HG02623 (cell line): ENCODE data around the gene PFN1.

Source experiments
- ATAC-seq: cut with Tn5 transposase; IDR thresholded peaks from one replicate; pipeline ENCODE4 v1.9.1; 2021; ENCODE audit warnings: moderate library complexity; ENCODE audit not compliant: unreplicated experiment

PFN1 gene

DNA sequence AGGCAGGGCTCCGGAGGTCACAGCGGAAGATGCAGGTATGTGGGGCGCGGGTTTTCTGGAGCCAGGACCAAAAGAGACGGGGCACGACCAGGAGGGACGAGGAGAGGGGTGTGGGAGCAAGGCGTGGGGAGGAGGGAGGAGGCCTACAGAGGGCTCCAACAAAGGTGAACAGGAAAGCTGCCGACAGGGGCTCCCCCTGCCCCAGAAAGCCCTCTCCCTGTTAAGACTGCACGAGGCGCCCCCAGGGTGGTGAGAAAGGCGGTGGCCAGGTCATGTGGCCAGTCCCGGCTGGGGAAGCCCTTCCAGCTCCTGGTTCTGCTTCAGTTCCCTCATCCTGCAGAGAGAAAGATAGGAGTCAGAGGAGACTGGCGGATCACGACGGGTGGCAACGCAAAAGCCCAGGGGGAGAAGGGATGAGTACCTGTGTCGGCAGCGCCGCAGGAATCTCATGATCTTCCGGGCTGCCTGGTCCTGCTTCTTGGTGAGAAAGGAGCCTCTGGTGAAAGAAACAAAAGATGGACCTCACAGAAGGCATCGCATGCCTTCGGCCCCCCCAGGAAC, 20.2 kb upstream of the PFN1 start:
- no peak for ATAC-seq

DNA sequence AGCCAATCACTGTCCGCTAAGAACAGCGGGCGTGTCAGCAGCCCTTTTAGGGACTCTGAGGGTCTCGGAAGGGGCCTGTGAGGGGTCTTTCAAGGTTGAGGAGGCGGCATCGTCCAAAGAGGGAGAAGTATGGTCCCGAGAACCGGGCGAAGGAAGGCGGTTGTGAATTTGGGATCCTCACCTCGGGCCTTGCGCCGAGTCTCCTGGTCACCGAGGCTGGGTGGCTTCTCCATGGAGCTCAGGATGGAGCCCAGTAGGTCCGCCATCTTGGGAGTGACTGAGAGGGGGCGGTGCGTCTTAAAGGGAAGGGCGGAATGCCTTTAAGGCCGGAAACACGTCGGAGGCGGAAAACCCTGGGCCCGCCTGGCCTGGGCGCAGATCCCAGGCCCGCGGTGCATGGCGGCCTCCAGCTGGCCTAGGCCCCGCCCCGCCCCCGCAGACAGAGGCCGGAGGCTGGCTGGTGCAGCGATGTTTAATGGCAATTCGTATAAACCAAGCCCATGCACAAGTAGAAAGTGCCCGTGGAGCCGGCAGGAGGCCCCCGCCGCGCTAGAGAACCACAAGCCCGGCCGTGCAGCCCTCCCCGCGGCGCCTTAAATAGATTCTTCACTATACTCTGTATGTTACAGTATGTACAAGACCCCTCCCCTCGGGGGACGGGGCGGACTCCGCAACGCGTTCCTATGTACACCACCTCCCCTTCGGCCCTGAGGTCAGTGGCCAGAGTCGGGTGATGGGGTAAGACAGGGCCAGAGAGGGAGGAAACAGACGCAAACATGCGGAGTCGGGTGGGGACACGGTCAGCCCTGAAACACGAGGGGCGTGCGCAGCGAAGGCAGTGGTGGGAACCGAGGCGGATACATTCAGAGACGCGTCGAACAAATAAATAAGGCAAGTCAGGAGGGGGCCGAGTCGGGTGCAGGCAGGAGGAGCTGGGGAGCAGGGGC, 19.5 kb upstream of the PFN1 start, which contains the start of gene SPAG7:
Gene SPAG7 (minus strand): TSS at position 279 of the 947 bp plus-strand sequence. CDS start 13 bp downstream, at position 266.
- ATAC-seq: peak; percentile 50

DNA sequence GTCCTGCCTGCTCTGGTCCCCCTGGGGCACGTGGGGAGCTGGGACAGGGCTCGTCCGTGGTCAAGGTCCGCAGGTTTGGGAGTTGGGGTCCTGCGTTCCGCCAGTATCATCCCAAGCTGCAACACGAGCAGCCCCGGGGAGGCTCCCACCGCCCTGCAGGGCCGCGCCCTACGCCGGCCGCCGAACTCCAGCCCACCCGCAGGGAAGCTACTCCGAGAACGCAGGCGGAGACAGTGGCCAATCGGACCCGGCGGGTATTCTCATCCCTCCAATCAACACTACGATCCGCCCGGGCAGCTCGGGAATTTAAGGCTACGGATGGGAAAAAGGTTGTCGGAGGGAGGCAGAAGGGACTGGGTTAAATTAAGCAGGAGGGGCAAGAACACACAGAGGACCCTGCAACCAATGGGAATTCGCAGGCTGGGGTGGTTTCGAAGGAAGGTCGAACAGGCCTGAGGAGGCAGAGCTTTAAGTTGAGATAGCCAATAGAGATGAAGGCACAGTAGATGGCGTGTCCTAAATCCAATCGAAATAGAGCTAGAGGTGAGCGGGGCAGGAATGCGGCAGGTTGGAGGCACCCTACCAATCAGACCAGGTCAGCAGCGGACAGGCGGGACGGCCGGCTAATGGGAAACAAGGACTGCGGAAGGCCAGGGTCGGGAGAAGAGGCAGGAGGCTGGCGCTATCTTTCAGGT, 18.7 kb upstream of the PFN1 start:
- peak; percentile 74 for ATAC-seq

DNA sequence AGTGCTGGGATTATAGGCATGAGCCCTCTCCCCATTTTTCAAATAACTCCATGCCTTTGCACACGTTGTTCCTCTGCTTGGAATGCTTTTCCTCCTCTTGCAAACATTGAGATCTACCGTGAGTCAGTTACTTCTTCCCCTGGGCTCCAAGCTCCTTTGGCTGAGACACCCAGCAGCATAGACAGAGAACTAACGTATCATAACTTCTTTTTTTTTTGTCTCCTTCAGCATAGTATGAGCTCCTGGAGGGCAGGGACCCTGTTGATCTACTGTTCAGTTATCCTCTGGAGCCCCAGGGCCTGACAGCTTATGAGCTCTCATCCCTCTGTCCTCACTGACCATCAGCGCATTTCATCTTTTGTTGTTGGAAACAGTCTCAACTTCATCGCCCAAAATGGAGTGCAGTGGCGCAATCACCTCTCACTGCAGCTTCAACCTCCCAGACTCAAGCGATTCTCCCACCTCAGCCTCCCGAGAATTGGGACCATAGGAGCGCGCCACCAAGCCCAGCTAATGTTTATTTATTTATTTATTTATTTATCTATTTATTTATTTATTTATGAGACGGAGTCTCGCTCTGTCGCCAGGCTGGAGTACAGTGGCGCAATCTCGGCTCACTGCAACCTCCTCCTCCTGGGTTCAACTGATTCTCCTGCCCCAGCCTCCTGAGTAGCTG, 17.1 kb upstream of the PFN1 start:
- ATAC-seq: no peak

DNA sequence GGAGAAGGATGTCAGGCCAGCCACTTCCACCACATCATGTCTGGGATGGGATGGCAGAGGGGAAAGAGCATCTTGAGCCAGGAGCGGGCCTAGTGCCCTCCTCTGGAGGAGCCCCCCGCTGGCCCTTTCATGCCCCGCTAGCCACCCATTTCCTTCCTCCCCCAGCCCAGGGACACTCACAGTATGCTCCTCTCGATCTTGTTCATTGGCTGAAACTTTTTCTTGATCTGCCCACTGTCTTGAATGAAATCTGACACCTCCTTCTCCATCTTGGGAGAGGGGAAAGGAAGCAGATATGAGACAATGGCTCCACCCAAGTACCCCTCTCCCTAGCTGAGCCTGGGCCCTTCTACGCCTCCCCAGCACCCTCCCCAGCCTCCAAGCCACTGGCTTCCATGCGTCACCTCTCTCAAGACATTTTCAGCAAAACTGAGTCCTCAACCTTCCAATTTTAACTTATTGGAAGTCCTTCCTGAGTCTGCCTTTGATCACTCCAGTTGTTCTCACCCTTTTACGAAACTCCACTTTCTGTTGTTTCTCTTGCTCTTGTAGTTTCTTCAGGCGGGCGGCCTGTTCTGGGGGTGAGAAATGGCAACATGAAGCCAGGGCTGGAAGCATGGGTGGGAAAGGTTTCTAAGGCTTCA, 12.1 kb upstream of the PFN1 start:
- no peak for ATAC-seq

DNA sequence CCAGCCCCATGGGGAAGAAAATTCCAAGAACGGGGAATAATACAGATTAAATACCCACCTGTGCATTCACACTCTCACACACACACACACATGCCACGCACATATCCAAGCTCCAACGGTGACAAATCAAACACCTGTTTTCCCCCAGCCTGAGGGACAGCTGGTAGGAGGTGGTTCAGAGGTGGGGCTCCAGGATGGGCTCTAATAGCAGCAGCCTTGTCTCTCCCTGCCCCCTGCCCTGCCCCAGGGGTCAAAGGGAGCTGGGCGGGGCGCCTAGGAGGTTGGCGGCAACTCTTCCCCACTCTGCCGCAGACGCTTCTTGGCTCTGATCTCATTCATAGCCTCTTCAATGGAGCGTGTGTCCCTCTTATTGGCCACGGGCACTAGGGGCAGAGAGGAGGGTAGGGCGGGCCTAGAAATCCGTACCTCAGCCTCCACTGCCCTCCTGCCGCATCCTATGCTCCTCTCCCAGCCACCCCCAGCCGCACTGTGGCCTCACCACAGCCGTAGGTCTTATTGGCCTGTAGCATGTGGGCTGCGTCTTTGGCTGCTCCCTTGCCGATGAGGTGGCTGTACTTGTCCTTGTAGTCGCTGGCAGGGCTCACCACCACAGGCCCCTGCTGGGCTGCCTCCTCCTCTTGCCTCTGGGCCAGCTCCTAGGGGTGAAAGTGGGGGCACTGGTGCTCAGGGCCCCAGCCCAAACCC, 11.1 kb upstream of the PFN1 start:
- no peak for ATAC-seq

DNA sequence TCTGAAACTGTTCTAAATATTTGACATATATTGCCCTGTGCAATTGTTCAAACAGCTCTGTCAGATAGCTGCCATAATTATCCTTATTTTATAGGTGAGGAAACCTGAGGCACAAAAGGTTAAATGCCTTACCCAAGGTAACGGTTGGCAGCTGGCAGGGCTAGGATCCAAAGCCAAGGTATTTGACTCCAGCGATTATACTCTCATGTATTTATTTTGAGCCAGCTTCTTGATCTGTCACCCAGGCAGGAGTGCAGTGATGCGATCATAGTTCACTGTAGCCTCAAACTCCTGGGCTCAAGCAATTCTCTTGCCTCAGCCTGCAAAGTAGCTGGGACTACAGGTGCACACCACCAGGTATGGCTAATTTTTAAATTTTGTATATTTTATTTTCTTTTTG, 9.8 kb upstream of the PFN1 start:
- ATAC-seq: no peak

DNA sequence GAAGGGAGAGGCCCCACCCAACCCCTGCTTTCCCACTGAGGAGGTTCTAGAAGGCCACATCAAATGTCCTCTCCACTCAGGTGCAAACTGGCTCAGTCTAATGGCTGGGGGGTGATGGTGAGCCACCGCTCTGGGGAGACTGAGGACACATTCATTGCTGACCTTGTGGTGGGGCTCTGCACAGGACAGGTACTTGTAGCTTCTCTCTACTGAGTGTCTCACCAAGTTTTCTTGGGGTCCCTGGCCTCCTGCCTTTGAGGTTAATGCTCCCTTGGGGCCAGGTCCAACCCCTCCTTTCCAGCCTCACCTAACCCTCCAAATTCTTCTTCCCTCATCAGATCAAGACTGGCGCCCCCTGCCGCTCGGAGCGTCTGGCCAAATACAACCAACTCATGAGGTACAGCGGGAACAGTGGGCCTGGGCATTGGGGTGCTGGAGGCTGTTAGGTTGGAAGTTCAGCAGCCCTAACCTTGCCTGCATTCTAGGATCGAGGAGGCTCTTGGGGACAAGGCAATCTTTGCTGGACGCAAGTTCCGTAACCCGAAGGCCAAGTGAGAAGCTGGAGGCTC, 8.2 kb upstream of the PFN1 start:
- no peak for ATAC-seq

DNA sequence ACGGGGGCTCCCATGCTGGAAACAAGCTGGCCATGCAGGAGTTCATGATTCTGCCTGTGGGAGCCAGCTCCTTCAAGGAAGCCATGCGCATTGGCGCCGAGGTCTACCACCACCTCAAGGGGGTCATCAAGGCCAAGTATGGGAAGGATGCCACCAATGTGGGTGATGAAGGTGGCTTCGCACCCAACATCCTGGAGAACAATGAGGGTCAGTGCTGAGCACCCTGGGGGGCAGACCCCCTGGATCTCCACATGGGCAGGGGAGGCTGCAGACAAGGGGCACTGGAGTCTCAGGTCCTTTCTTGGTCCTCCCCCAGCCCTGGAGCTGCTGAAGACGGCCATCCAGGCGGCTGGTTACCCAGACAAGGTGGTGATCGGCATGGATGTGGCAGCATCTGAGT, 6.8 kb upstream of the PFN1 start:
- no peak for ATAC-seq

DNA sequence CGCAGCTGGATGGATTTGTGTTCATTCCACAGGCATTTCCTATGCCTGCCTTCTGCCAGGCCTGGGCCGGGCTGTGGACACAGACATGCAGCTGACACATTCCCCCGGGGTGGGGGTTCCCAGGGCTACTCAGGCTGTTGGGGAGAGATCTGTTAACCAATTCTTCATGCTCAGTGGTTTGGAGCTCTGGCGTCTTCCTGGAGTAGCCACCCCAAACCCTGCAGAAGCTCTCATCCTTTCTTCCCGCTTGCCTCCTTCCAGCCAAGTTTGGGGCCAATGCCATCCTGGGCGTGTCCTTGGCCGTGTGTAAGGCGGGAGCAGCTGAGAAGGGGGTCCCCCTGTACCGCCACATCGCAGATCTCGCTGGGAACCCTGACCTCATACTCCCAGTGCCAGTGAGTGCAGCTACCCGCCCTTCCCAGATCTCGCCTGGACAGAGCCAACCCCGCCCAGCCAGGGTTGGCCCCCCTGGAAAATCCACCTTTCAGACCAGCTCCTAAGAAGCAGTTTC, 5.2 kb upstream of the PFN1 start:
- ATAC-seq: no peak

DNA sequence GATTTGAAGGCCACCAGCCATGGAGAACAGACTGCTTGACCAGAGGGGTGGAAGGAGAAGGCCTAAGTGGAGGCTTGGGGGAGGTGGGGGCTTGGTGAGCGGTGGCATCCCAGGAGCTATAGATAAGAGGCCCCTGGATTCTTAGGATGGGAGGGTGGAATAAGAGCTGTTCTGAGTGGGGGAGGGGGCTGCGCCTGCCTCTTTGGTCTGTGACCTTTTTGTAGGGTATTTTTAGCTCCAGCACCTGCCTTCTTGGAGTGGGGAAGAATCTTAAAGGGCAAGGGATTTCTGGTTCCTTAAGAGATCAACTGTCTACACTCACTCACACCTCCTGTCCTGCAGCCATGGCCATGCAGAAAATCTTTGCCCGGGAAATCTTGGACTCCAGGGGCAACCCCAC, 3.2 kb upstream of the PFN1 start:
- ATAC-seq: no peak

DNA sequence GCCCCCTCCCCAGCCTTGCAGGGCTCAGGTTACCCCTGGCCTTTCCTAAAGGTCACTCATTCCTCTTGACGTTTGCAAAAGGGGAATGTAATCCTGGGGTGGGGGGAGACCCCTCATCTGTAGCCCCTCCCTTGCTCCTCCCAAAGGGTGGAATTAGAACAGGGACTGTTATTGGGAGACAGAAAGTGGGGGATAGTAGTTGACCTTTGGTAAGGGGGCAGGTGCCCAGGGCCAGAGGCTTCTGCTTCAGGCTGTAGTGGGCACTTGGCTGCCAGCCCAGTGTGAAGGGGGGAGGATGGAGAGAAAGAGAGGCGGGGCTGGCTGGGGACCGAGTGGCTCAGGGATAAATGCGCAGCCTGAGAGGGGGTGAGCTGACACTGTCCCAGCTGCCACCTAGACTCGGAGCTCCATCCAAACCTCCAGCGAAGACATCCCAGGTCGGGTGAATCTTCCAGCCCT, 2.4 kb upstream of the PFN1 start, which contains the start of gene ENO3:
Gene ENO3 (plus strand): TSS at position 374 of the 459 bp plus-strand sequence. CDS start 711 bp downstream, outside the sequence.
- no peak for ATAC-seq

DNA sequence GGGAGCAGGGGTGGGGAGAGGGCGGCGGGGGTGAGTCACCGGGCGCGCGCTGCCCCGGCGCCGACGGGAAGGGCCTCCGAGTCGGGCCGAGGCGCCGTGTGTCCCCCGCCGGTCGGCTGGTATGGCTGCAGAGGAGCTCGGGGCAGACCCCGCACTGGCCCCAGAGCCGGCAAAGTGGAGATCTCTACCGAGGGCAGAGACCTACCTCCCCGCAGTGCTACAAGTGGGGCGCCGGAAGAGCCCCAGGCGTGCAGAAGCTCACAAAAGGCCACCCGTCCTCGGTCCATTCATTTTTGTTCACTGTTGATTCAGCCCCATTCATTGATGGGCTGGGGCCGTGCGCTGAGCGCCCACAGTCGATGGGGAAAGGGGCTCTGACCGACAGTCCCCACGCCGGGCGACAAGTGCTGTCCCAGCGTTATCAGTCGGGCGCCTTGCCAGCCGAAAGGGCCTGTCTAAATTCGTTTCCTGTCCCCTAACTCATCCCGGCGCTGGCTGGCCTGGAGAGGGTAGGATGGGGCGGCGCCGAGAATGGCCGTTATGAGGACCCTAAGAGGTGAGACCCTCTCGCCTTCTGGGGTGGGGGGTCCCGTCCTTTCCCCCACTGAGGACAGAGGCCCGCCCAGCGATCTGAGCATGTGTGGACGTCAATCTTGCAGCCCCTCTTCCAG, 1.9 kb upstream of the PFN1 start:
- no peak for ATAC-seq

DNA sequence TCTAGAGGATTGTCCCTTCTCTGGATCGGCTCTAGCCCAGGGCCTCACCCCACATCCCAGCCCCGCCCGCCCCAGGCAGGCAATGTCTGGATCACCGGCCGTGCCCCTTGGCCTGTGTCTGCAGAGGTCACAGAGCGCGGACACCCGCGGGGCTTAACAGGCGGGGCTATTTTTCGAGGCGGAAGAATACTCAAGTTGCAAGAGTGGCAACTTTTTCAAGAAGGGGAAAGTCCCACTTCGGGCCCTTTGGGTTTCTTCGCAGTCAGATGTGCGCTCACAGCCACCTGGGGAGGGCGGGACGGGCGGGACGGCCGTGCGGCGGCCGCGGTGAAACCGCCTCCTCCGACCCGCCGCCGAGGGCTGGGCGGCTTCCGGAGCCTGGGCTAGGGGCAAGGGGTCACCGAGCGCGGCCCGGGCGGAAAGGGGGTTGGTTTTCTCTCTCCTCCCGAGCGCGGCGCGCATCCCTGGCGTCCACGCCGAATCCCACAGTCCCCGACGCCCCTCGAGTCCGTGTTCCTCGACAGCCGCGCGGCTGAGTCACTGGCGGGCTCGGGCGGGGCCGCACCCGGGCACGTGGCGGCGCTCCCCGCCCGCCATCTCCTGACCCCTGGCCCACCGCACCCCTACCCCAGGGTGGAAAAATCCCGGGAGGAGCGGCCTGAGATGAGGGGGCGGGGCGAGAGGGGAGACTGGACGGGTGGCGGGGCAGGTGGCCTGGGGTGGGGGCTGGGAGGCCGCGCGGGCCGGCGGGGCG, 1.2 kb upstream of the PFN1 start:
- peak; percentile 21 for ATAC-seq

DNA sequence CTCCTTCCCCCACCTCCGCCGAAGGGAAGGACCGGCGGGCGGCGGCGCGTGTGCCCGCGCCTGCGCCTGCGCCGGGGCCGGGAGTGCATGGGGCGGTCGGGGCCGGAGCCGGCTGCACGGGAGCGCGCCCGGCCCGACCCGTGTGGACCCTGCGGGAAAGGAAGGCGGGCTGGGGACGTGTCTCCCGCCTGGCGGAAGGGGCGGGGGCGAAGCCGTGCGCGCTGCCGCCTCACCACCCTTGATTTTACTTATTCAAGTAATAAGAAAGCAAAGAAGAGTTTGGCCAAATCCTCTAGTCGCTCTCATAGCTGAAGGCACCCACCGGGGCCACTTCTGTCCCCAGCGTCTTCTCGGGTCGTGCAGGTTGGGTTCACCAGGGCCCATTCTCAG, 596 bp upstream of the PFN1 start:
- peak; percentile 40 for ATAC-seq

DNA sequence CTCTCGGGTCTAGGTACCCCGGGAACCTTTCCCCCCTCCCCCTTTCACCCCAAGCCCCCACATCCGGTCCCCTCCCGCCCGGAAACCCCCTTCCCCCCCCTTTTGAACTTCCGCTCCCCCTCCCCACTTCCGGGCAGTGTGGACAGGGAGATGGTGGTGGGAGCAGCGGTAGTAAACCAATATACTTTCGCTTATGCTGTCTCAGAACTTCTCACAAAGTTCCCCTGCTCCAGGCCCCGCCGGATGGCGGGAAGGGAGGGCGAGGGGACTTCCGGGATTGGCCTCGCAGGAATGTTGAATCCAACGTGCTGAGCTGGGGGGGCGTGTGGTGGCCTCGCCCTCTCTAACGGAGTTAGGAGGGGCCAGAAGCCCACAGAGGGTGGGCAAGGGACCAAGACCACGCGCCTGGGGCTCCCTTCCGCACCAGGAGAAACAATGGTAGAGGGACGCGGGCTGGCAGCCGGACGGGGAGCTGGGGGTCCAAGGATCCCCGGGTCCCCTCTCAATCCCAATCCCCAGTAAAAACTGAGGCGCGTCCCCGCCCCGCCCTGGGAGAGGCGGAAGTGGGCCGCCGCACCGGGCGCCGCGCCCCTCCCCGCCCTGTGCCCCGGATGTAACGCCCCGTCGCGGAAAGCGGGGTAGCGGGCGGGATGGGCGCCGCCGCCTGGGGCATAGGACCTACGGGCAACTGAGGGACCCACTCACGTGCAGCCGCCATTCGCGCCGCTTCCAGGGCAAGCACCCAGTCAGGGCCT, 742 bp downstream of the PFN1 start:
- ATAC-seq: no peak

DNA sequence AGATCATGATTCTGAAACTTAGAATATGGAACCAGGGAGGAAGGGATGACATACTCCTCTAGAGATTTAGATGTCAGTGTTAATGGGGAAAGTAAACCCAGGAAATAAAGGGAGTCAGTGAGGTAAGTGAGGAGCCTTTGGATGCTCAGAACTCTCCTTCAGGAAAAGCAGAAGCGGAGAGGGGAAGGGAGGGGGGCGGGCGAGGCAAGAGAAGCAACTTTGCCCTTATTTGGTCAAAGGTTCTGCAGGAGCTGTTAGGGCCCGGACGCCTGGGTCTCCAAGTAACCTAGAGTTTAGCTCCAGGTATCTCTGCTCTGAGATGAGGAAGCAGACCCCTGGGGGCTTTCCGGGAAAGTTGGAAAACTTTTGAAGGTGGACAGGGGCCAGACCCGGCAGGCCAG, 1.3 kb downstream of the PFN1 start:
- ATAC-seq: no peak
